Erythroblast (primary cell): Measurements from ENCODE around the gene SPAG17.

Experiments
- GATA1 ChIP-seq: IDR thresholded peaks from 2 replicates; pipeline ENCODE4 v1.6.1; 2011; ENCODE audit warnings: low read depth, mild to moderate bottlenecking, control low read depth, low read length, moderate library complexity
- POLR2A ChIP-seq: IDR thresholded peaks from 2 replicates; pipeline ENCODE4 v1.6.1; 2011; ENCODE audit warnings: mild to moderate bottlenecking, low read length

GRCh38 chr1:118225471-118225870, 40.4 kb upstream of the SPAG17 start:
- TF ChIP-seq POLR2A = no peak
- TF ChIP-seq GATA1 = no peak
